Measurements from ENCODE around the gene AKAP13.

The AKAP13 gene

GRCh38 chr15:85380217-85380811, at the start of gene AKAP13:
AKAP13 (plus strand) TSS chr15:85380603; CDS start chr15:85485721, 105,118 bp downstream.
- peak; percentile 95 for DNase-seq (ENCODE audit: low spot score)
- TF ChIP-seq CTCF (IDR thresholded peaks at IDR 0.05; ENCODE audit: extremely low read depth, missing control alignments) = no peak

GRCh38 chr15:85330901-85331588, 49.4 kb upstream of the AKAP13 start:
- DNase-seq (ENCODE audit: low spot score) = peak; percentile 73
- TF ChIP-seq CTCF (IDR thresholded peaks at IDR 0.05; ENCODE audit: extremely low read depth, missing control alignments) = peak; percentile 88

- TF ChIP-seq CTCF (IDR thresholded peaks at IDR 0.05; ENCODE audit: extremely low read depth, missing control alignments) = no peak
- DNase-seq (ENCODE audit: low spot score) = peak; percentile 30
Measured at GRCh38 chr15:85331655-85332285, 48.6 kb upstream of the AKAP13 start.

- TF ChIP-seq CTCF (IDR thresholded peaks at IDR 0.05; ENCODE audit: extremely low read depth, missing control alignments) = no peak
- no peak for DNase-seq (ENCODE audit: low spot score)
Measured at GRCh38 chr15:85333132-85333831, 47.1 kb upstream of the AKAP13 start.

GRCh38 chr15:85334241-85334640, 46.2 kb upstream of the AKAP13 start:
- no peak for TF ChIP-seq CTCF (IDR thresholded peaks at IDR 0.05; ENCODE audit: extremely low read depth, missing control alignments)
- DNase-seq (ENCODE audit: low spot score) = no peak

GRCh38 chr15:85335193-85335942, 45.0 kb upstream of the AKAP13 start:
- TF ChIP-seq CTCF (IDR thresholded peaks at IDR 0.05; ENCODE audit: extremely low read depth, missing control alignments) = no peak
- no peak for DNase-seq (ENCODE audit: low spot score)
